GM12891 (cell line): ENCODE data around the gene BRAF.

Source experiments
- POLR2A ChIP-seq: IDR thresholded peaks from 2 replicates; pipeline ENCODE4 v1.6.1; 2011; ENCODE audit warnings: low read depth, low read length, control low read depth
- POLR2AphosphoS5 ChIP-seq: IDR thresholded peaks from 2 replicates; pipeline ENCODE4 v1.6.1; 2011; ENCODE audit warnings: low read depth, low read length, control low read depth
- POU2F2 ChIP-seq: IDR thresholded peaks from 2 replicates; pipeline ENCODE4 v1.6.1; 2011; ENCODE audit warnings: low read depth, mild to moderate bottlenecking, control low read depth, low read length, moderate library complexity
- SPI1 ChIP-seq: IDR thresholded peaks from 2 replicates; pipeline ENCODE4 v1.6.1; 2011; ENCODE audit warnings: low read depth, low read length, control low read depth
- TAF1 ChIP-seq: IDR thresholded peaks from 2 replicates; pipeline ENCODE4 v1.6.1; 2011; ENCODE audit warnings: low read depth, low read length, control low read depth

GRCh38 chr7:140698477-140698876 lies 226.3 kb downstream of the BRAF start:
- TF ChIP-seq POLR2A, result no peak
- TF ChIP-seq POLR2AphosphoS5, result no peak
- TF ChIP-seq TAF1, result no peak
- no peak for TF ChIP-seq POU2F2
- no peak for TF ChIP-seq SPI1
